Suprapubic skin (tissue), 4 donors: ENCODE measurements around the gene DPYD. TPM values are rescaled to one million over a fixed set of nuclear protein-coding genes. Genes with fewer than 3 reads are reported as not detected.

Source experiments
- DNase-seq, 2 donors: peaks; one replicate each; pipeline ENCODE4 v3.0.0-alpha.2; 2019; ENCODE audit warnings: low spot score in 2 of 2
- H3K27ac ChIP-seq: fragments of 200-600 bp; sonication (generic); one replicate; pipeline ENCODE4 v1.5.1; 2019
- H3K27me3 ChIP-seq: fragments of 200-600 bp; sonication (generic); one replicate; pipeline ENCODE4 v1.5.1; 2019
- H3K36me3 ChIP-seq: fragments of 200-600 bp; sonication (generic); one replicate; pipeline ENCODE4 v1.5.1; 2019
- H3K4me1 ChIP-seq: fragments of 200-600 bp; sonication (generic); one replicate; pipeline ENCODE4 v1.5.1; 2019
- H3K4me3 ChIP-seq: fragments of 200-600 bp; sonication (generic); one replicate; pipeline ENCODE4 v1.5.1; 2019; ENCODE audit warnings: mild to moderate bottlenecking
- H3K9me3 ChIP-seq: fragments of 200-600 bp; sonication (generic); one replicate; pipeline ENCODE4 v1.5.1; 2019
- CTCF ChIP-seq, 2 donors: fragments of 200-600 bp in 1 of 2; fragments of 450-650 bp in 1 of 2; sonication (generic) in 1 of 2; IDR thresholded peaks; one replicate each; pipeline ENCODE4 v1.5.1; 2016 to 2019; ENCODE audit warnings: antibody characterized with exemption in 2 of 2, mild to moderate bottlenecking in 1 of 2, moderate library complexity in 1 of 2
- EP300 ChIP-seq: sonication (generic); formaldehyde crosslinking; IDR thresholded peaks from one replicate; pipeline ENCODE4 v1.6.1; 2017; ENCODE audit warnings: antibody characterized with exemption
- POLR2A ChIP-seq, 2 donors: fragments of 450-650 bp; IDR thresholded peaks; one replicate each; pipeline ENCODE4 v1.6.1; 2017; ENCODE audit warnings: antibody characterized with exemption in 2 of 2, mild to moderate bottlenecking in 2 of 2, moderate library complexity in 2 of 2
- POLR2AphosphoS5 ChIP-seq, 3 donors: sonication (generic); formaldehyde crosslinking; IDR thresholded peaks; one replicate each; pipeline ENCODE4 v1.6.1; 2017; ENCODE audit warnings: antibody characterized with exemption in 3 of 3
- WGBS: methylation state at CpG from one replicate; pipeline ENCODE4 v1.1.5; 2018; 5-methylcytosine and 5-hydroxymethylcytosine counted together
- total RNA-seq, 4 donors: library from RNA; depleted of rRNA; stranded (reverse); fragments of >200 nt; gene quantifications; one replicate each; pipeline ENCODE4 v1.1.0, GENCODE V29; 2016

The DPYD gene
- total RNA-seq, 4 donors from 2014 or later: 10.1 to 31.9 (median 11.6) TPM

- H3K36me3 ChIP-seq: no peaks in the 10 kb centered on the region
- H3K27me3 ChIP-seq: no peaks in the 10 kb centered on the region
- H3K9me3 ChIP-seq: peaks cover 9% of the 10 kb centered on the region
- H3K27ac ChIP-seq: no peak overlapping the region
- no peak for TF ChIP-seq POLR2A (IDR thresholded peaks at IDR 0.05)
- no peak for TF ChIP-seq POLR2AphosphoS5 (IDR thresholded peaks at IDR 0.05)
- no peak for TF ChIP-seq EP300
- TF ChIP-seq CTCF (IDR thresholded peaks at IDR 0.05): no peak
- 90% methylated on average over 2 of the region's 2 CpGs for WGBS
- no peak overlapping the region for H3K4me3 ChIP-seq
- H3K4me1 ChIP-seq: no peaks in the 10 kb centered on the region
- no peak for DNase-seq
These were observed 864.4 kb downstream of the DPYD start for GRCh38 chr1:97056386-97056785.

DNA sequence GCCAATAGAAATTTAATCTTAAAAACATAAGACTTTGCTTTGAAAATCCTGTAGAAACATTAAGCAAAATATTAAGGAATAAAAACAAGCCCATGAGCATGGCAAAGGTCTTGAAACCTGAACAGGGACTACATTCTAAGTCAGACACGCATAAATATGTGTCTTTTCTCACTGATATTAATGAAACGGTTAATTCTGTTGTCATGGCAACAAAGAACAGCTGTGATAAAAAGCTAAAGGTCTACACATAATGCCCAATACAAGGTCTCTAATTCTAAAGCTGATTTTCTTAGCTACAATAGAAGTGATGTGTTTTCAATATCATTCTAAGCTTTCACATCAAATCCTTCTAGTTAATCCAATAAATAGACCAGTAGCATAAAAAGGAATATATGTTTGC, 867.6 kb downstream of the DPYD start:
- H3K36me3 ChIP-seq: no peaks in the 10 kb centered on the region
- no peaks in the 10 kb centered on the region for H3K4me1 ChIP-seq
- H3K4me3 ChIP-seq: no peak overlapping the region
- H3K9me3 ChIP-seq: peaks cover 9% of the 10 kb centered on the region
- 85% methylated on average over 2 of the region's 2 CpGs for WGBS
- no peak for DNase-seq
- no peak for TF ChIP-seq EP300
- TF ChIP-seq POLR2AphosphoS5 (IDR thresholded peaks at IDR 0.05): no peak
- TF ChIP-seq CTCF (IDR thresholded peaks at IDR 0.05): no peak
- TF ChIP-seq POLR2A (IDR thresholded peaks at IDR 0.05): no peak
- no peak overlapping the region for H3K27ac ChIP-seq
- no peaks in the 10 kb centered on the region for H3K27me3 ChIP-seq

DNA sequence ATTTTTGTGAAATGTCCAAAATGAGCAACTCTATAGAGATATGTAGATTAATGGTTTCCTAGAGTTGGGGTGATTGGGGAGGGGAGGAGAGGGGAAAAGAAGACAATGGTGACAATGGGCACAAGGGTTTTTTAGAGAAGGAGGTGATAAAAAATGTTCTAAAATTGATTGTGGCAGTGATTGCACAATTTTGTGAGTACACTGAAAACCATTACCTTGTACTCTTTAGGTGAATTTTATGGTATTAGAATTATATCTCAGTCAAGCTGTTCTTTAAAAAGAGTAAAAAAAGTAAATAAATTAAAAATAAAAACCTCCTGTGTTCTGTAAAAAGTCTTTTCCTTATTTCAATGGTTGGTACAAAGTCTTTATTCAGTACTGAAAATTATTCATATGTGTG, 869.0 kb downstream of the DPYD start:
- H3K4me1 ChIP-seq: no peaks in the 10 kb centered on the region
- no peak overlapping the region for H3K4me3 ChIP-seq
- no peaks in the 10 kb centered on the region for H3K27me3 ChIP-seq
- no peaks in the 10 kb centered on the region for H3K36me3 ChIP-seq
- TF ChIP-seq CTCF (IDR thresholded peaks at IDR 0.05): no peak
- no peak for DNase-seq
- no peak overlapping the region for H3K27ac ChIP-seq
- H3K9me3 ChIP-seq: peaks cover 8% of the 10 kb centered on the region

DNA sequence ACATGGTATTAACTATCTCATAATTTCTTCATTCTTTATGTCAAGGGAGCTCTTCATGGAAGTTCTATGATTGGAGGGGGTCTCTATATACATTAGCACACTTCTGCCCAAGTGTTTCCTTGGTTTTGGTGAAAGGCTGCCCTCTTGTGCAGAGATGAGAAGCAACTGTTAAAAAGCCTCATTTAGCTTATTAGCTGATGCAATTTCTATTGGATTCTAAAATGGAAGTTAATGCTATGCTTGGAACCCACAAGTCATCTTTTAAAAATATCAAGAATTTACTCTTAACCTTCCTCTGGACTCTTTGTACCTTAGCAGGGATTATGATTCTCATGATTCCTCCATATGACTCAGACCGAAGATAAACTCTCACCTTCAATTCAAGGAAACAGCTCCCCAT, 870.3 kb downstream of the DPYD start:
- Histone ChIP-seq H3K27ac (no peak overlapping the region), H3K4me1 (no peaks in the 10 kb centered on the region), H3K4me3 (no peak overlapping the region), H3K9me3 (no peaks in the 10 kb centered on the region), H3K36me3 (no peaks in the 10 kb centered on the region), H3K27me3 (no peaks in the 10 kb centered on the region)
- no peak for TF ChIP-seq CTCF (IDR thresholded peaks at IDR 0.05)
- TF ChIP-seq POLR2A (IDR thresholded peaks at IDR 0.05): no peak
- no peak for TF ChIP-seq EP300
- no peak for TF ChIP-seq POLR2AphosphoS5 (IDR thresholded peaks at IDR 0.05)
- DNase-seq: no peak
- 97% methylated on average over 1 of the region's 1 CpG for WGBS

DNA sequence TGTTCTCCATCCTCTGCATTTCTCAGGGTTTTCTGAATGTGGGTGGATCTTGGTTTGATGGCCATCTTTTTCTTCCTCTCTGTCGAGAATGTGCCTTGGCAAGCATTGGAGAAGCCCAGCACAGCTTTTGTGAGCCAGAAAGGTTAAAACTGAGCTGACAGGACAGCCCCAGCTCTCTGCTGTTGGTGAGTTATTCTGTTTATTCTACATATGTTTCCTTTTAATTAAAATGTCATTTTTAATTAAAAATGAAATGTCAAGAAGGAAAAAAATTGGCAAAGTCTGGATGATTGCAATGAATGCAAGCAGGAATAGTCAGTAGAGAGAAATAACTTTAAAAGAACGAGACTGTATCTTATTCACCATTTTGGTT, 873.4 kb downstream of the DPYD start:
- Histone ChIP-seq H3K4me1 (no peaks in the 10 kb centered on the region), H3K27ac (no peak overlapping the region), H3K27me3 (no peaks in the 10 kb centered on the region), H3K9me3 (no peaks in the 10 kb centered on the region), H3K36me3 (no peaks in the 10 kb centered on the region), H3K4me3 (no peak overlapping the region)
- DNase-seq: no peak
- WGBS: 48% methylated on average over 2 of the region's 2 CpGs
- TF ChIP-seq CTCF (IDR thresholded peaks at IDR 0.05): no peak
- TF ChIP-seq POLR2A (IDR thresholded peaks at IDR 0.05): no peak
- no peak for TF ChIP-seq EP300
- TF ChIP-seq POLR2AphosphoS5 (IDR thresholded peaks at IDR 0.05): no peak
